Measurements from ENCODE around the gene MID2.
"Not testable (repeated sequence)": the region's sequence is repeated elsewhere in the genome, so short reads cannot be mapped to it uniquely, and the experiment has no call there.

Gene MID2

GRCh38 chrX:107851215-107851614 is 25.5 kb downstream of the MID2 start:
- in situ Hi-C loops (cut with HindIII; ENCODE audit: low pct_unique_long_range_greater_than_20kb, low sequenced_read_pairs), result no loop called here
- TF ChIP-seq JUND (IDR thresholded peaks at IDR 0.05; ENCODE audit: low read depth), result no peak
- DNase-seq (ENCODE audit: low read depth in 1 of 2, low spot score in 1 of 2), result no peak

DNA sequence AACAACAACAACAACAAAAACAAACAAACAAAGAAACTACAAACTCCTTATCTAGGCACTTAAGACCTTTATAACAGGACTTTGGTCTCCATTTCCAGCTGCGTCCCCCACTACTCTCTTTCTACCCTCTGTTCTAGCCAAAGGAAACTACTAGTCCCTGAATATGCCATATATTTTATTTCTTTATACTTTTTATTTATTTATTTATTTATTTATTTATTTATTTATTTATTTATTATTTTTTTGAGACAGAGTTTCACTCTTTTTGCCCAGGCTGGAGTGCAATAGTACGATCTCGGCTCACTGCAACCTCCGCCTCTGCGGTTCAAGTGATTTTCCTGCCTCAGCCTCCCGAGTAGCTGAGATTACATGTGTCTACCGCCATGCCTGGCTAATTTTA is 26.0 kb downstream of the MID2 start:
- DNase-seq (ENCODE audit: low read depth in 1 of 2, low spot score in 1 of 2); in situ Hi-C loops (cut with HindIII; ENCODE audit: low pct_unique_long_range_greater_than_20kb, low sequenced_read_pairs): not testable (repeated sequence)

GRCh38 chrX:107856289-107856688 is 30.6 kb downstream of the MID2 start:
- DNase-seq (ENCODE audit: low read depth in 1 of 2, low spot score in 1 of 2), result no peak
- in situ Hi-C loops (cut with HindIII; ENCODE audit: low pct_unique_long_range_greater_than_20kb, low sequenced_read_pairs), result no loop called here
- no peak for TF ChIP-seq JUND (IDR thresholded peaks at IDR 0.05; ENCODE audit: low read depth)

DNA sequence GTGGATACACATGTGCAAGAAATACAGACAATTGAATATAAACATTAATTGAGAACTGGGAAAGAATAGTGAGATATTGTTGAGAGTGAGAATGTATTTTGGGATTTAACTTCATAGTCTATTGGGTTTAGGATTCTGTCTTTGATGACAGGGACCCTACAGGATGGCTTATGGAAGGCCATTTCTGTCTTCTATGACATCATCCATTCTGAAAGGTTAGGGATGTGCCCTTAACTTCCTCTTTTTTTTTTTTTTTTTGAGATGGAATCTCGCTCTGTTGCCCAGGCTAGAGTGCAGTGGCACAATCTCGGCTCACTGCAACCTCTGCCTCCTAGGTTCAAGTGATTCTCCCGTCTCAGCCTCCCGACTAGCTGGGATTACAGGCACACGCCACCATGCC is 31.4 kb downstream of the MID2 start:
- DNase-seq (ENCODE audit: low read depth in 1 of 2, low spot score in 1 of 2); in situ Hi-C loops (cut with HindIII; ENCODE audit: low pct_unique_long_range_greater_than_20kb, low sequenced_read_pairs): not testable (repeated sequence)

DNA sequence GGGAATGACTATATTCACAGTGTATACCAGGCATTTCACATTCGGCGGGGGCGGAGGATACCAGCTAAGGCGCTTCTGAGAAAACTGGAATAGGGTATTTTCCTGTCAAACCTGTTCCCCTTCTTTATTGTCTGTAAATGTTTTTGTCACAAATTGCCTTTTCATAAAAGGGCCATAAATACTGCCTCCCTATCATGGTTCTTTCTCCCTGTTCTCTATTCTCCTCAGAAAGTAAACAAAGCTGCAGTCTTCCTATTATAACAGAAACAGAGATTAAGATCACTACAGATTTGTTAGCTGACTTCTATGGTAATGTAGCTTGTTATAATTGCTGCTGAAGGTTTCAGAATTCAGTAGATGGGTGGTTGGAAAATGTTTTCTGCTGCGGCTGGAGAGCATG is 32.2 kb downstream of the MID2 start:
- TF ChIP-seq JUND (IDR thresholded peaks at IDR 0.05; ENCODE audit: low read depth), result no peak
- in situ Hi-C loops (cut with HindIII; ENCODE audit: low pct_unique_long_range_greater_than_20kb, low sequenced_read_pairs), result no loop called here
- no peak for DNase-seq (ENCODE audit: low read depth in 1 of 2, low spot score in 1 of 2)

- DNase-seq (ENCODE audit: low read depth in 1 of 2, low spot score in 1 of 2), result no peak
- no peak for TF ChIP-seq JUND (IDR thresholded peaks at IDR 0.05; ENCODE audit: low read depth)
- in situ Hi-C loops (cut with HindIII; ENCODE audit: low pct_unique_long_range_greater_than_20kb, low sequenced_read_pairs), result no loop called here
Observed at GRCh38 chrX:107861056-107861455, 35.4 kb downstream of the MID2 start.

DNA sequence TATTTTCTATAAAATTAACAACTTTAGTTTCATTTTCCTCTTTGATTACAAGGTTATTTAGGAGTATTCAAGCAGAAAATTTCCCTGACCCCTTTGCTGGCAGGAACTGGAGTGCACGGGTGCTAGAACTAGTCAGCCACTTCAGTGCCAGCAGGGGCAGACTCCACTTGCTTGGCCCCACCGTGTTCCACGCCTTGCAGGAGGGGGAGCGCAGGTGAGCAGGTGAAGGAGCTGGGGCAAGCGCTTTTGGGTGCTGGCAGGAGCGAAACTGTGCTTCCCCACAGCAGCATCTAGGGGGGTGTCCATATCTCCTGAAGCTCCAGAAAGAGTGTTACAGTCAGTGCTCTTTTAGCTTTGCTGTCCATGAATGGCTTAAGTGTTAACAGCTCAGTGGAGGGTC is 45.5 kb downstream of the MID2 start:
- no peak for DNase-seq (ENCODE audit: low read depth in 1 of 2, low spot score in 1 of 2)
- in situ Hi-C loops (cut with HindIII; ENCODE audit: low pct_unique_long_range_greater_than_20kb, low sequenced_read_pairs), result no loop called here
- no peak for TF ChIP-seq JUND (IDR thresholded peaks at IDR 0.05; ENCODE audit: low read depth)

DNA sequence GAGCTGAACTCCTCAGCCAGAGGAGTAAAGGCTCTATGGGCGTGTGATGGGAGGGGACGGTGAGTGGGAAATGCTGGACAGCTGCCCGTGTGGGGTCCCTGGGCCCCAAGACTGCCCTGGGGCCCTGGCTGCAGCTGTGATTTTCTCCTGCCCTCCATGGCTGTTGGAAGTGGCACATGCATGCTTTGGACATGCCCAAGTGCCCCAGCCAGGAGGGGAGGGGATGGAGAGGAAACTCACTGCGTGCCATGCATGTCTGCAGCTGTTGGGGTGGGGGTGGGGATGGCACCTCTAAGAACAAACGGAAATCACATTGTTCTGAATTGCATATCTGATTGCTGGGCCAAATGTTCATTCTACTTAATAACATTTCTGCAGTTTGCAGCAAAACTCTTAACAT is 52.4 kb downstream of the MID2 start:
- in situ Hi-C loops (cut with HindIII; ENCODE audit: low pct_unique_long_range_greater_than_20kb, low sequenced_read_pairs), result no loop called here
- no peak for TF ChIP-seq JUND (IDR thresholded peaks at IDR 0.05; ENCODE audit: low read depth)
- DNase-seq (ENCODE audit: low read depth in 1 of 2, low spot score in 1 of 2), result no peak

- in situ Hi-C loops (cut with HindIII; ENCODE audit: low pct_unique_long_range_greater_than_20kb, low sequenced_read_pairs), result no loop called here
- TF ChIP-seq JUND (IDR thresholded peaks at IDR 0.05; ENCODE audit: low read depth), result no peak
- DNase-seq (ENCODE audit: low read depth in 1 of 2, low spot score in 1 of 2), result no peak
Observed at GRCh38 chrX:107880054-107880610, 54.5 kb downstream of the MID2 start.

- no peak for TF ChIP-seq JUND (IDR thresholded peaks at IDR 0.05; ENCODE audit: low read depth)
- peak in 1 of 2 experiments; percentile 65 for DNase-seq (ENCODE audit: low read depth in 1 of 2, low spot score in 1 of 2)
- in situ Hi-C loops (cut with HindIII; ENCODE audit: low pct_unique_long_range_greater_than_20kb, low sequenced_read_pairs), result no loop called here
Observed at GRCh38 chrX:107894038-107894437, 68.4 kb downstream of the MID2 start.

DNA sequence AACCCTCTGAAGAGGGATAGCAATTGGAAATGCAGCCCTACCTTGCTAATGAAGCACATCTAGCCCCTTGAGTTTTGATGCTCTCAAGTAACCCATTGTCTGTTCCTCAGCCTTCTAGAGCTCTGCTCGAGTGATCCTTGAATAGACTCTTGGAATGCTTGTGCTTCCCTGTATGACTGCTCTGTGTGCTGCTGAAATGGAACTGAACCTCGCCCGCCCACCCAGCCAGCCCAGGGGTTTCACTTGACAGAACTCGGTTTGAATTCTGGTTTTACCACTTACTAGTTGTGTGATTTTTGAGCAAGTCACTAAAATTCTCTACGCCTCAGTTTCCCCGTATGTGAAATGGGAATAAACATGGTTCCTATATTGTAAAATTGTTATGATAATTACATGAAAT is 77.1 kb downstream of the MID2 start:
- no peak for TF ChIP-seq JUND (IDR thresholded peaks at IDR 0.05; ENCODE audit: low read depth)
- DNase-seq (ENCODE audit: low read depth in 1 of 2, low spot score in 1 of 2), result no peak
- in situ Hi-C loops (cut with HindIII; ENCODE audit: low pct_unique_long_range_greater_than_20kb, low sequenced_read_pairs), result no loop called here

DNA sequence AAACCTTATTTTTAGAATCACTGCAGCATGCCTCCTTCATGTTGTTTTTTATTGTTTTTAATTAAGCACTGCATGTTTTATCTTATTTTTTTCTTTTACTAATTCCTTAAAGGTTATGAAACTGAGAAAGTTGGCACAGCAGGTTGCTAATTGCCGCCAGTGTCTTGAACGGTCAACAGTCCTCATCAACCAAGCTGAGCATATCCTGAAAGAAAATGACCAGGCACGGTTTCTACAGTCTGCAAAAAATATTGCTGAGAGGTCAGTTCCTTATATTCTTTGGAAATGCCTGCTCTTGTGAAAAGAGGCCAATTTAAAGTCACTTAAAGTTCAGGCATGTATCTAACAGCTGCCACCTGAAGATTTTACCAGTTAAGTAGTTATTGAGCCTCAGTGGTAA is 79.7 kb downstream of the MID2 start:
- in situ Hi-C loops (cut with HindIII; ENCODE audit: low pct_unique_long_range_greater_than_20kb, low sequenced_read_pairs), result no loop called here
- TF ChIP-seq JUND (IDR thresholded peaks at IDR 0.05; ENCODE audit: low read depth), result no peak
- no peak for DNase-seq (ENCODE audit: low read depth in 1 of 2, low spot score in 1 of 2)

DNA sequence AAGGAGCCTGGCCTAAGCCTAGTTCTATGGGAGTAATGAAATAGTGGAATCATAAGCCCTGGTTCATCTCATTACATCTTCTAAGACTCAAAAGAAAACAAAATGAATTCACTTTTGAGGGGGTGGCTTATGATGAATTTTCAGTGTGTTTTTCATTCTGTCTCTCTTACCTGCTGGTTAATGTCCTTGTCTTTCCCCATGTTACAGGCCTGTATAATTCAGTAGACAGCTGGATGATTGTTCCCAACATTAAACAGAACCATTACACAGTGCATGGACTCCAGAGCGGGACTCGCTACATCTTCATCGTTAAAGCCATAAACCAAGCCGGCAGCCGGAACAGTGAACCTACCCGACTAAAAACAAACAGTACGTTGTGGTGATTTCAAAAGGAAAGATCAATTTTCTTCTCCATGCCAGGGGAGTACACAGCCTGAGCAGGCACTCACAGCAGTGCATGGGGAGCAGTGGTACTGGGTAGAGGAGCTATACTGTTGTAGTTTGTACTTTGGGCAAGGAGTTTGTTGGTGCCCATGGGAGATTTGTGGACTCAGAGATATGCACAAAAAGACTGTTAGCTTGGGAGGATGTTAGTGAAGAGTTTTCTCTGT is 98.6 kb downstream of the MID2 start:
- no peak for TF ChIP-seq JUND (IDR thresholded peaks at IDR 0.05; ENCODE audit: low read depth)
- in situ Hi-C loops (cut with HindIII; ENCODE audit: low pct_unique_long_range_greater_than_20kb, low sequenced_read_pairs), result no loop called here
- no peak for DNase-seq (ENCODE audit: low read depth in 1 of 2, low spot score in 1 of 2)

DNA sequence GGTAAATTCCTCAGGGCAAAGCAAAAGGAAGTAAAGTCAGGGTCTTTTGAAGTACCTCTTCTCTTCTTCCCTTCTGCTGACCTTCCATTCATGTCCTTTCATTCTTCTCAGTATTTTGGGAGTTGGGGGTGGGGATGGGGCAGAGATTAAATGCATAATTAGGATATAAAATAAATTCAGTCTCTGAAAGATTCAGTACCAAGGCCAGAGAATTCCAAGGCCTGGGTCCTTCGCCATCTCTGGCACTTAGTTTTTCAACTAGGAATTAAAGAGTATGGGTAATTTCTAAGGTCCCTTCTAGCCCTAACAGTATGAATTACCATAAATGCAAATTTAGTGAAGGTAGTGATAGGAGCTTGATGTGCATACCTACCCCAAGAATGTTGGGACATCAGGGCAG is 108.6 kb downstream of the MID2 start:
- in situ Hi-C loops (cut with HindIII; ENCODE audit: low pct_unique_long_range_greater_than_20kb, low sequenced_read_pairs), result no loop called here
- no peak for DNase-seq (ENCODE audit: low read depth in 1 of 2, low spot score in 1 of 2)

More for the DNA sequence above, 108.6 kb downstream of the MID2 start:
- no peak for TF ChIP-seq JUND (IDR thresholded peaks at IDR 0.05; ENCODE audit: low read depth)

Measured in T47D (cell line).